Stimulated activated CD8-positive, alpha-beta memory T cell treated with anti-CD3 and anti-CD28 coated beads, Interleukin-7, amount 100 ng/mL, for 1 hour (primary cell): ENCODE data around the gene KCTD5.
"Not testable (repeated sequence)": the region's sequence is repeated elsewhere in the genome, so short reads cannot be mapped to it uniquely, and the experiment has no call there.

Experiments used
- DNase-seq, 2 donors: peaks; one replicate each; pipeline ENCODE4 v3.0.0-alpha.2; 2020; ENCODE audit warnings: low read depth in 2 of 2

The KCTD5 gene

GRCh38 chr16:2696601-2697250, 14.4 kb downstream of the KCTD5 start:
- DNase-seq, result not testable (repeated sequence)

GRCh38 chr16:2697401-2697948, 15.2 kb downstream of the KCTD5 start:
- no peak for DNase-seq

GRCh38 chr16:2698103-2698870, 16.0 kb downstream of the KCTD5 start:
- DNase-seq, result no peak

- DNase-seq, result no peak
Observed at GRCh38 chr16:2698965-2699750, 16.8 kb downstream of the KCTD5 start.

GRCh38 chr16:2699791-2700600, 17.7 kb downstream of the KCTD5 start:
- no peak for DNase-seq

- DNase-seq, result no peak
Observed at GRCh38 chr16:2700786-2701185, 18.5 kb downstream of the KCTD5 start.

GRCh38 chr16:2701272-2701671, 18.9 kb downstream of the KCTD5 start:
- no peak for DNase-seq

- no peak for DNase-seq
Observed at GRCh38 chr16:2701713-2702437, 19.6 kb downstream of the KCTD5 start.

- no peak for DNase-seq
Observed at GRCh38 chr16:2702438-2702825, 20.1 kb downstream of the KCTD5 start.

GRCh38 chr16:2702871-2703745, 20.8 kb downstream of the KCTD5 start:
- DNase-seq, result no peak

GRCh38 chr16:2704166-2704982, 22.1 kb downstream of the KCTD5 start:
- no peak for DNase-seq

GRCh38 chr16:2704983-2705275, 22.6 kb downstream of the KCTD5 start:
- no peak for DNase-seq

GRCh38 chr16:2705351-2705750, 23.0 kb downstream of the KCTD5 start:
- DNase-seq, result no peak

- no peak for DNase-seq
Observed at GRCh38 chr16:2706085-2706484, 23.8 kb downstream of the KCTD5 start.

GRCh38 chr16:2706611-2707311, 24.4 kb downstream of the KCTD5 start:
- DNase-seq, result no peak

GRCh38 chr16:2707368-2708289, 25.3 kb downstream of the KCTD5 start:
- DNase-seq, result no peak

GRCh38 chr16:2708290-2708639, 25.9 kb downstream of the KCTD5 start:
- no peak for DNase-seq
